ENCODE results near the gene MIDN. TPM values are rescaled to one million over a fixed set of nuclear protein-coding genes. Genes with fewer than 3 reads are reported as not detected.

MIDN gene
- total RNA-seq, 1 donor from 2014 or later: 22.1 TPM

DNA sequence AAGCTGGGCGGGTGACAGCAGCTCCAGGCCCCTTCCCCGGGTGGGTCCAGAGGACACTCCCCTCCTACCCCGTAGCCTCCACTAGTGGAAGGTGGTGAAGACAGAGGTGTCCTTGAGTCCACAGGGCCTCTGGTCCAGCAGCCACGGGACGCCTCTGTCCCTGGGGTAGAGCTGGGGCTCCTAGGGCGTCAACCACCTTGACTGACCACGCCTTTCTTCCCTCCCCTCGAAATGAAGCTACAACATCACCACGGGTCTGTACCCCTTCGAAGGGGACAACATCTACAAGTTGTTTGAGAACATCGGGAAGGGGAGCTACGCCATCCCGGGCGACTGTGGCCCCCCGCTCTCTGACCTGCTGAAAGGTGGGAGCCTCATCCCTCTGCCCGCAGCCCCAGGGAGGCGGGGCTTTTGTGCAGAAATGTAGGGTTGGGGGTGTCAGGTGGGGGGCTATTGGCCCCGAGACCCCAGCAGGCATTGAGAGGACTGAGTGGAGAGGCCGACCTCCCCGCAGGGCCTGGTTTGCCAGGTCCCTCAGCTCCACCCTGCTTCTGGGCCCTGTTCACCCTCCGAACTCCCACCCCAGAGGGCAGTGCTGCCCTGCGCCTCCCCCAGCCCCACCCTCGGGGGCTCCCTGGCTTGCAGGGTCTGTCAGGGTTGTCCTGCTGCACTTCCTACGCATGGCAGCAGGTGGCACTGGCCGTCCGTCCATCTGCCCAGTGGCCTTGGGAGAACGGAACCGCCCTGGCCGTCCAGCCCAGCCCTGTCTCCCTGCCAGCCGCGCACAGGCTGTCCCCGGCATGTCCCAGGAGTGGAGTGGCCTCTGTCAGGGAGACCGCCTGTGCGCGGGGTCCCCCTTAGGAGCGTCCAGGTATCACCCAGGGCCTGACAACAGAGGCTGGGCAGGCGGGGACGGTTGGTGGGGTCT is 27.1 kb upstream of the MIDN start:
- peak; percentile 81 for DNase-seq

DNA sequence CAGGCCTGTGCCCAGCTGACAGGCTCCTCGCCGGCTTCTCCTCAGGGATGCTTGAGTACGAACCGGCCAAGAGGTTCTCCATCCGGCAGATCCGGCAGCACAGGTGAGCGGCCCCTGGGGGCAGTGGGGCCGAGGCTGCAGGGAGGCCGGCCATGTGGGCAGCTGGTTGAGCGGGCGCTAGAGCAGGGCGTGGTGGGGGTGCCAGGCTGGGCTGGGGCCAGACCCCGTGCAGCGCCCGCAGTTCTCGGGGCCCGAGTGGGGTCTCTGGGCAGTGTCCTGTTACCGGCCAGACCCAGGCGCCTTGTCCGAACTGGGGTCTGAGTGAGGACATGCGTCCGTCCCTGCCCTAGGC is 26.5 kb upstream of the MIDN start:
- DNase-seq: no peak

DNA sequence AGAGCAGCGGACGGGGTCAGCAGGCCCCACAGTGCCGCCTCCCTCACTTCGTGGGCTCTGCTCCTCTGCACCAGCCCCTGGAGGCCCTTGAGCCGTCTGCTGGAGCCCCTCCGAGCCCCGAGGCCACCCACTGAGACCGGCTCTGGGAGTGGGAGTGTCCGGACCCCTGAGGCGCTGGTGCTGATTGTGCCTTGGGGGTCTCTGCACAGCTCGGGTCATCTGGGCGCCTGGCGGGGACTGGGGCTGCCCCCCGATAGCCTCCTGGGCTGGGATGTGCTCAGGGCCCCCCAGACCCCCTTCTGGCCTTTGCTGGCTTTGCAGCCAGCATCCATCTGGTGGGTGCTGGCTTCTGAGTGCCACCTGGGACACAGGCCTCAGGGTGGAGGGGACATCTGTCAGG is 26.0 kb upstream of the MIDN start:
- no peak for DNase-seq

DNA sequence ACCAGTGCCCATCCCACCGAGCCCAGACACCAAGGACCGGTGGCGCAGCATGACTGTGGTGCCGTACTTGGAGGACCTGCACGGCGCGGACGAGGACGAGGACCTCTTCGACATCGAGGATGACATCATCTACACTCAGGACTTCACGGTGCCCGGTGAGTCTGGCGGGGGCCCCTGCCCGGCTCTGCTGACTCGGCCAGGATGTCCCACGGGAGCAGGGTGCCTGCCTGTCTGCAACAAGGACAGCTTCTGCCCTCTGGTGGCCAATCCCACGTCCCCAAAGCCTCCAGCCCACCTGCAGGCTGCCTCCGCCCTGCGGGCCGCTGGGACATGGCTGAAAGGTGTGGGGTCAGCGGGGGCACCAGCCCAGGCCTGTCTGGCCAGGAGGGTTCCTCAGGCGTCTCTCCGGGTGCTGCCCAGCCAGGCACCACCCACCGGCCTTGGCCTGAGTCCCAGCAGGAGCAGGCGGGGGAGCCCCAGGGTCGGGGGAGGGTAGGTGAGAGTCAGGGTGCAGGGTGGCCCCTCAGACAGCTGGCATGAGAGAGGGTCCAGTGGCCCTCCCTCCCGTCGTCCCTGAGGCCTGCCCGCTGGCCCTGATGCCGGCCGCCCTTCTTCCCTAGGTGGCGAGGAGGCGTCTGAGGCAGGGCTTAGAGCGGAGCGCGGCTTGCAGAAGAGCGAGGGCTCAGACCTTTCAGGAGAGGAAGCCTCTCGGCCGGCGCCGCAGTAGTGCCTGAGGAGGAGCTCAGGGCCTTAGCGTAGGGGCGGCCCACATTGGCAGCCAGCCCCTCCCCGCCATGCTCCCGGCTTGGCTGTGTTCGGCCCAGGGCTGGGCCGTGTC is 25.1 kb upstream of the MIDN start:
- DNase-seq: peak; percentile 63

DNA sequence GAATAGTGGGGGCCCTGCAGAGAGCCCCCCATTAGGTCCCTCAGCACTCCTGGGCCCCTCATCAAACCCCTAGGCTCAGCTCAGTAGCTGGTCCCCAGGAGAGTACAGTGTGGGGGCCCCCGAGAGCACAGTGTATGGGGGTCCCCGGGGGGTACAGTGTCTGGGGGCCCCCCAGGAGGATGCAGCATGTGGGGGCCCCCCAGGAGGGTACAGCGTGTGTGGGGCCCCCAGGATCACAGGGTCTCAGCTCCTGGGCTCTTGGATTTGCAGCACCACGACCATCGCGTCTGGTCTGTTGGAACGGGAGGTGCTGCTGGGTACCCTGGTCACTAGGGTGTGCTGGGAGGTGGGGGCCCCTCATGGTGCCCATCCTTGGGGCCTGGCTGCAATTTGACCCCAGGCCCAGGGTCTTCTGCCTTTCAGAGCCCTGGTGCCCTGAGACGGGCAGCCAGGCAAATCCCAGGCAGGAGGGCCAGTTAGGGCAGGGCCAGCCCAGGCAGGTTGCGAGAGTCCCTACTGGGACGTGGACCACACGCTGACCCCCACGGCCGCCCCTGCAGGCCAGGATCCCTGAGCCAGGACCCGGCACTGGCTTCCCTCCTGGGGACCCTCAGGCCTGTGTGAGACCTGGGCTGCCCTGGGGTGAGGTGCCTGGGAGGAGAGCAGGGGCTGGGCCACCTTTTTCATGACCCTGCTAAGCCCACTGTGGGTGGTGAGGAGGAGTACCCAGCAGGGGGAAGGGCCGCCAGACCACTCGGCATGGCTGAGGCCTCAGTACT is 24.1 kb upstream of the MIDN start:
- DNase-seq: no peak

DNA sequence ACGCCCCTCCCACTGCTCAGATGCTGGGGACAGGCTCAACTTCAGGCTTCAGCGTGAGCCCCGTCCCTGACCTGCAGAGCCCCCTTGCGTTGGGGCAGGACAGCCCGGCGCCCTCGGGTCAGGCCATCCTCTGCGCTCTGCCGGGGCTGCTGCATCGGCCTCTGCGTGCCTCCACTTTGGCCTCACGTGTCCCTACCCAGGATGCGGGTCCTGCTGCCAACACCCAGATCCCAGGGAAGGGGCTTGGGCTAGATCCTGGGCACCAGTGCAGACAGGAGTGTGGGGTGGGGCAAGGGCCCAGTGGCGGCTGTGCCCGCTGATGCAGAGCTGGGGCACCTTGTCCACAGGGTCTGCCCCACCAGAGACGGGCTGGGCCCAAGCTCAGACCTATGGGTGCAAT is 23.5 kb upstream of the MIDN start:
- no peak for DNase-seq

DNA sequence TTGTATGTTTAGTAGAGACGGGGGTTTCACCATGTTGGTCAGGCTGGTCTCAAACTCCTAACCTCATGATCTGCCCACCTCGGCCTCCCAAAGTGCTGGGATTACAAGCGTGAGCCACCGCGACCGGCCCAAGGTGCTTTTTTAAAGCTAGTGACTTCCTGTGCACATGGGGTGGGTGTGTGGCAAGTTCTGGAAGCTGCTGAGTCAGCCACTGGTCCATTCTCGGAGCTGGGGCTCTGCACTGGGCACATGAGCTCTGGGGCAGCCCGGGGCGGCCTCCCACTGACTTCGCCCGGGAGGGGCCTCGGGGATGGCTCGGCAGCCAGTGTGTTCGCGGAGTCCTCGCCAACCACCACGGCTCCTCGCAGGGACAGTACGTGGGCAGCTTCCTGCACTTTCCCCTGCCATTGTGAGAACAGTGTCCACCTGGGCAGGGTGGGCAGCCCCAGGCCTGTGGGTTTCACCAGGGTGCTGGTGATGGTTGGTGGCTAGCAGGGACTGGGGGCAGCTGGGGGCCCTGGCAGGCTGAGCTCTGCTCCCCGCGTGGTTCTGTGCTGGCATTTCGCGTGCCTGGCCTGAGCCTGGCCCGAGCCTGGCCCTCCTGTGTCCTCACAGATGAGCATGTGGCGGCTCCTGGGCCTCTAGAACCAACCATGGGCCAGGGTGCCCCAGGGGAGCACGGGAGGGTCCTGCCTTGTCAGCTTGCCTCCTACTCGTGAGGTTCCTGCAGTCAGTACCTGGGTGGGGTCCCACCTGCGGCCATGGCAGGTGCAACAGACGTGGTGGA is 22.8 kb upstream of the MIDN start:
- no peak for DNase-seq

DNA sequence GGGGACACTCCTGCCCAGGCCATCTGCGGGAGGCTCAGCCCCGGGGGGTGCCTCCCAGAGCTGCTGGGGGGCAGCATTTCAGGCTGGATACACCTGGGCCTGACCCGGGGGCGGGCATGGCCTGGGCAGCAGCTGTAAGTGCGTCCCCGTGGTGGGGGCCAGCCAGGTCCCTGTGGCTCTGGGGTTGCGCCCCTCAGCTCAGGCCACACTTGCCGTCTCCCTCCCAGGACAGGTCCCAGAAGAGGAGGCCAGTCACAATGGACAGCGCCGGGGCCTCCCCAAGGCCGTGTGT is 22.2 kb upstream of the MIDN start:
- DNase-seq: no peak

DNA sequence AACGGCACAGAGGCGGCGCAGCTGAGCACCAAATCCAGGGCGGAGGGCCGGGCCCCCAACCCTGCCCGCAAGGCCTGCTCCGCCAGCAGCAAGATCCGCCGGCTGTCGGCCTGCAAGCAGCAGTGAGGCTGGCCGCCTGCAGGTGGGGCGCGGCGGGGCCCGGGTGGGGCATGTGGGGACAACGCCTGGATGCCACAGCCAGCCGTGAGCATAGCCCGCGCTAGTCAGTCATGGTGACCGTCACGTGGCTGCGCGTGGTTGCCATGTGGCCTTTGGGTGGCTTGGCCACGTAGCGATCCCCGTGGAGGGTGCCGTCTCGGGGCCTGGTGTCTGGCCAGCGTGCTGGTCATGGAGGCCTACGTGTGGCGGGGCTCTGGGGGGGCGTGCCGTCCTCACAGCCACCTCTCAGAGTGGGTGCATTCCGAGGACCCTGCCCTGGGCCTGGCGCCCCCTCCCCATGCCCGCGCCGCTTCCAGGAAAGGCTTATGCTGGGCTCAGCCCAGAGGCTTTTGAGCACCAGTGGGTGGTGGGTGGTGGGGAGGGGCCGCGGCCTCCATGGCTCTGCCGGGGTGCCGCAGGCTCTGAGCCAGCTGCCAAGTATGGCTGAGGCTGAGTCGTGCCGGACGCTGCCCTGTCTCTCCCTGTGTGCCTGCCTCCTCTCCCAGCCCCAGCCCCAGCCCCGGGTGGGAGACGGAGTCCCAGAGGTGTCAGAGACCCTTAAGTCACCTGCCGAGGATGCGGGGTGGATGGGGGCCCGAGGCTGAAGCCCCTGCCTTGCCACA is 21.7 kb upstream of the MIDN start:
- DNase-seq: no peak

DNA sequence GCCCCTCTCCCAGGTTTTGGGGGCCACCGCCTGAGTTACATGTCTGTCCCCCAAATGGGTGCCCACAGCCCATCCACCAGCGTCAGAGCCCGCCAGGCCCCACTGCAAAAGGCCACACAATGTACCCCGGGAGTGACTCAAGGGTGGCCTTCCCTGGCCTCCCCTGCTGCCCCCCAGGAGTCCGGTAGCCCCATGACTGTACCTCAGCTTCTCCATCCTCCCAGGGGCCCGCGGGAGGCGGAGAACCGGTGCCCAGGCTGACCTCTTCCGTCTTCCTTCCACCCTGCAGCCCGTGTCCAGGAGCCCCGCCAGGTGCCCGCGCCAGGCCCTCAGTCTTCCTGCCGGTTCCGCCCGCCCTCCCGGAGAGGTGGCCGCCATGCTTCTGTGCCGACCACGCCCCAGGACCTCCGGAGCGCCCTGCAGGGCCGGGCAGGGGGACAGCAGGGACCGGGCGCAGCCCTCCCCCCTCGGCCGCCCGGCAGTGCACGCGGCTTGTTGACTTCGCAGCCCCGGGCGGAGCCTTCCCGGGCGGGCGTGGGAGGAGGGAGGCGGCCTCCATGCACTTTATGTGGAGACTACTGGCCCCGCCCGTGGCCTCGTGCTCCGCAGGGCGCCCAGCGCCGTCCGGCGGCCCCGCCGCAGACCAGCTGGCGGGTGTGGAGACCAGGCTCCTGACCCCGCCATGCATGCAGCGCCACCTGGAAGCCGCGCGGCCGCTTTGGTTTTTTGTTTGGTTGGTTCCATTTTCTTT is 20.9 kb upstream of the MIDN start:
- DNase-seq: no peak

DNA sequence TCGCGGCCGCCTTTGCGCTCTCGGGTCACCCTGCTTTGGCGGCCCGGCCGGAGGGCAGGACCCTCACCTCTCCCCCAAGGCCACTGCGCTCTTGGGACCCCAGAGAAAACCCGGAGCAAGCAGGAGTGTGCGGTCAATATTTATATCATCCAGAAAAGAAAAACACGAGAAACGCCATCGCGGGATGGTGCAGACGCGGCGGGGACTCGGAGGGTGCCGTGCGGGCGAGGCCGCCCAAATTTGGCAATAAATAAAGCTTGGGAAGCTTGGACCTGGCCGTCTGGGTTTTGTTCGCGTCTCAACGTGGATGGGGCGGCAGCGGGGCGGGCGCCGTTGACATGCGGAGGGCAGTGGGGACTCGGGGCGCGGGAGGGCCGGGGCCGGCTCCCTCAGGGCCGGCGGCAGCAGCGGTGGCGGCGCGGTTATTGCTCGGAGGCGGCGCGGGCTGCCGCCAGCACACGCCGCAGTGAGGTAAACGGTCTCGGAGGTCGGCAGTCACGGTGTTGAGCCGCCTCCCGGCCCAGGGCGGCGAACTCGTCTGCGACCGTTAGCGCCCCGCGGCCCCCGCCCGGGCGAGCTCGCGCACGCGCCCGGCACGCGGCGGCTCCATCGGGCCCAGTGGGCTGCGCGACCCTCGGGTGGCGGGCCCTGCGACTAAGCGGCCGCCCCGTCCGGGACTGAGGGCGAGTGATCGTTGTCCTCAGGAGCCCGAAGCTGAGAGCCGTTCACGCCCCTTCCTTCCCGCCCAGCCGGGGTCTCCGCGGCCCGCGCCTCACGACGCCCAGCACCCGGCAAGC is 20.0 kb upstream of the MIDN start:
- no peak for DNase-seq

DNA sequence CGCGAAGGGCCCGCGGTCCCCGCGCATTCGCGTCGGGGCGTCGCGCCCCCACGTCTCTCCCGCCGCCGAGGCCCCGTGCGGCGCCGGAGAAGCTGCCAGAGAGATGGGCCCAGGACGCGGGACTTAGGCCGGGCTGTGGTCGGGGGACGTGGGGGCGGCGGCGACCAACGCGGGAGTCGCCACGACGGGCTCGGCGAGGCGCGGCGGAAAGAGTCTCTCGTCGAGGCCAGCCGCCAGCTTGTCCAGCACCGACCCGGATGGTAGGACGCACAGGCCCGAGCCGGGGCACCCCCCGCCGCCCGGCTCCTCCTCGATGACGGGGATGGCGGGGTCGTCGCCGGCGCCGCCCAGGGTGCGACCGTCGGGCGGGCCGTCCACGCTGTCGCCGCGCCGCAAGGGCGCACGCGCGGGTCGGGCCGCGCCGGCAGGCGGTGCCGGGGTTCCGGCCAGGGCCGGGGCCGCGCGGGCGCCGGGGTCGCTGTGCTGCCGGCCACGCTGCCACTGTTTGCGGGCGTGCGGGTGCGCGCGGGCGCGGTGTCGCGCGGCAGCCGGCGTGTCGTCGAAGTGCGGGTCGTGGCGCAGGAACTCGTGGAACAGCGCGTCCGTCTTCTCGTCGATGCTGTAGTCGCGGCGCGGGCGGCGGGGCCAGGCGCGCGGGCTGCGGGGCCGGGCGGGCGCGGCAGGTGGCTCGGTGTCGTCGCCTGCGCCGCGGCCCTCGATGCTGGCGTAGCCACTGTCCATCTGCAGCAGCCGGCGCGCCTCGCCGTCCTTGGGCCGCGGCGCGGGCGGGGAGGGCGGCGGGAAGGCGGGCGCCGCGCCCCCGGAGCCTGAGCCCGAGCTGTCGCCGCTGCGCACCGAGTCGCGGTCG is 19.1 kb upstream of the MIDN start:
- no peak for DNase-seq

DNA sequence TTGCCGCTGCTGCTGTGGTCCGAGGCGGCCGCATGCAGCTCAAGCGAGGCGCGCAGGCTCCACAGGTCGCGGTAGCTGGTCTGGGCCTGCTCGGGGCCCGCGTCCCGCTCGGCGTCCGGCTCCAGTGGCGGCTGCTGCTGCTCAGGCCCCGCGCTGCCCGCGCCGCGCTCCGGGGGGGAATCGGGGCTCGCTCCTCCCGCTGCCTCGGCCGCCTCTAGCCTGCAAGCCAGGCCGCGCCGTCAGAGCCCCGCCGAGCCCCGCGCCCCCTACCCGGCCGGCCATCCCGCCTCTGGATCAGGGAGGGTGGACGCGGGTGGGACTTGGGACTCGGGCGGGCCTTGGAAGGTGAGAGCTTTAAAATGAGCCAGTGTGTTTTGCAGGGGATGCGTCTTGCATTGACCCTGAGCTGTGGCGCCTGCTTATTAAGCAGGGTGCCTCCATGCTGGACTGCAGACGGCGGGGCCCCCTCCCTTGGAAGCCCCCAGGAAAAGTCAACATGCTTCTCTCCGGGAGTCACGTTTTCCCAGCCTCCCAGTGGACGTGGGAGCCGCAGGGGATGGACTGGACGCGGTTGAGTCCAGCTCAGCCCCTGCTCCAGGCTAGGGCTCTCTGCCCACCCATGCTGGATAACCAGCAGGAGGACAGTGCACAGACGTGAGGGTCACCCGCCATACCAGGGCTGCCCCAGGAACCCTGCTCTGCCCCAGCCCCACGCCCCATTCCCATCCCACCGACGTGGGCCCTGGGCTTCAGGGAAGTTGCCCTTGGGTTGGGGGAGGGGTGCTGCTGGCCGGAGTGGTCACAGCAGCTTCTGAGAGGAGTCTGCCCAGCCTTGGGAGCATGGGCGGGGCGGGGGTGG is 18.2 kb upstream of the MIDN start:
- DNase-seq: no peak

DNA sequence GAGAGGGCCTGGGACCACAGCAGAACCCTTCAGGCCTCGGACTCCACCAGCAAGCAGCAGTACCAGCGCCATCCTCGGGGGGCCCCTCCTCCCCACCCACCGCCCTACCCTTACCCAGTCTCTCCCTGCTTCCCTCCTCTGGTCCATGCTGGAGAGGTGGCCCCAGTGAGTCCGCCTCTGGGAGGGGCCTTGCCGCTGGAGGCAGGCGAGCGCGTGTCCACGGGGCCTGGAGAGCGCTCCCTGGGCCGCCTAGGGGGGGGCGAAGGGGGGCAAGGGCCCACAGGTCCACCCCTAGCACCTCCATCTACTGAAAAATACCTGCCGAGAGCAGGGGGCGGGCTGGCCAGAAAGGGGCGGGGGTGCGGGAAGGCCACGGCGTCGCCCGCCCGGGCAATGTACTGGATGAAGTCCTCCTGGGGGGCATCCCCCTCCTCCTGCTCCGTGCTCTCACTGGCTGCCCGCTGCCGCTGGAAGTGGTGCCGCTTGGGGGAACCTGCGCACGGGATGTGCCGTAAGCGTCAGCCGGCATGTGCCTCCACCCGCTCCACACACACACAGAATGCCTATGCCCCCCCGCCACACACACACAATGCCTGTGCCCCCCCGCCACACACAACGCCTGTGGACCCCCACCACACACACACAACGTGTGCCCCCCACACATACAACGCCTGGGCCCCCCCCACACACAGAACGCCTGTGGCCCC is 17.4 kb upstream of the MIDN start:
- DNase-seq: no peak

DNA sequence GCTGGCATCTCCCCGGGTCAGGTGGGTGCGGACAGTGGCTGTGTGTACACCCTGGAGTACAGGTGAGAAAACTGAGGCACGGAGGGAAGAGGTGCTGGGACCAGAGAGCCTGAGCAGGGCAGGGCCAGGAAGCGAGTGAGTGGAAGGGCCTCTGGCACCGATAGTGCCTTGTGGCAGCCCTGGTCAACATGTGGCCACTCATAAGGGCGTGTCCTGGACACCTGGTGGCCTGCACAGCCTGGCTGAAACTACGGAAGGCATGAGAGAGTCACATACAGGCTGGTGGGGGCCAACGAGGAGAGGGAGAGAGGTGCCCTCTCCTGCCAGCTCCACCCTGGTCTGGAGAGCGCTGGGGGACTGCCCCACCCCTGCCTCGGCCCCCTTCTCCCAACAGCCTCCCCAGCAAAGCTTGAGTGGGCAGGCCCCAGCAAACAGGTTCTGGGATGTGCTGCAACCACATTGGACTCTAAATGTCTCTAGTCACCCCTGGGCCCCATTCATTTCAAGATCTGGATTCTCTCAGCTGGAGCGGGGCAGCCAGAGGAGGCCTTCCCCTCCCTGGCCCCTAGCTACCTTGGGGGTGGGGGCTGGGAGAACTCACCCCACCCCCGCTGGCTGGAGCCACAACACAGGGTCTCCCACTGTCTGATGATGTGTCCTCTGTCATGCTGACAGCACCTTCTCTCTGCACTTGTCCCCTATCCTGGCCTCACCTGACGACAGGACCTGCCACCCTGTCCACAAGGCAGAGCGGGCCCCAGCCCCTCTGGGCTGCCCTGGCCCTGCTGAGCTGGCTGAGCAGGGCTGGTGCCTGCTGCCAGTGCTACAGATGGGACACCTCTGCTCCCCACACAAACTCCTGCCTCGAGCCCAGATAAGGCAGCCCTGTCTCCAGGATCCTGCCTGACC is 16.4 kb upstream of the MIDN start:
- no peak for DNase-seq

DNA sequence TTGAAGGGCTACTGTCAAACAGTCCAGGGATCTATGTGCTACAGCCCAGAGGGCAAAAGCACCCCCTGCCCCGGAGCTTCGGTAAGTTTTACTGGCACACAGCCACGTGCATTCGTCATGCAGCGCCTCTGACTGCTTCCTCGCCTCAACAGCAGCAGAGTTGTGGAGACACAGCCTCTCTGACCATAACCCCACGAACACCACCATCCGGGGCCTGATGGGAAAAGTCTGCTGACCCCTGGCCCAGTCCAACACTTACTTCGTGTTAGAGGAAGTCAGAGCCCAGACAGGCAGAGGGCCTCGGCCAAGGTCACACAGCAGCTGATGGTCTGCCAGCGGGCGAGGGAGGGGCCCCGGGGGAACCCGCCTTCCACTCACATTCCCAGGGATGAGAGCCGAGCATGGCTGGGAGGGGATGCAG is 15.7 kb upstream of the MIDN start:
- peak; percentile 73 for DNase-seq
